Measurements from ENCODE around the gene U2SURP. TPM values are rescaled to one million over a fixed set of nuclear protein-coding genes. Genes with fewer than 3 reads are reported as not detected.
A peak's percentile ranks its signal among the peaks of the same experiment; 100 is the strongest.

U2SURP gene
- total RNA-seq: 83.9 TPM
- polyA plus RNA-seq (ENCODE audit: insufficient read depth in 1 of 8, insufficient read length in 8 of 8, low replicate concordance in 1 of 8): 10 to 100 TPM; 53.2 to 91.8 (median 75.5) TPM
- long read RNA-seq, donor 1, partial matches to known transcripts: 0 of 1 reads
- long read RNA-seq, donor 1, other reads (novel, unspliced or antisense): 0 of 1 reads
- long read RNA-seq, donor 2, partial matches to known transcripts: 0 of 1 reads
- long read RNA-seq, donor 2, other reads (novel, unspliced or antisense): 0 of 1 reads
- long read RNA-seq, donor 3, full-length matches to known transcripts: 11 of 11 reads
- long read RNA-seq, donor 3, partial matches to known transcripts: 0 of 11 reads
- long read RNA-seq, donor 3, other reads (novel, unspliced or antisense): 0 of 11 reads
- long read RNA-seq, donor 4, transcript U2SURP-215 (6 exons, 588 nt): major isoform, 5 of 5 reads
- long read RNA-seq, donor 4, partial matches to known transcripts: 0 of 5 reads
- long read RNA-seq, donor 4, other reads (novel, unspliced or antisense): 0 of 5 reads
- long read RNA-seq, donor 5, transcript U2SURP-215 (6 exons, 588 nt): major isoform, 10 of 35 reads
- long read RNA-seq, donor 5, partial matches to known transcripts: 24 of 35 reads
- long read RNA-seq, donor 5, other reads (novel, unspliced or antisense): 0 of 35 reads
- long read RNA-seq, donor 6, transcript U2SURP-215 (6 exons, 588 nt): major isoform, 8 of 8 reads
- long read RNA-seq, donor 6, partial matches to known transcripts: 0 of 8 reads
- long read RNA-seq, donor 6, other reads (novel, unspliced or antisense): 0 of 8 reads
- long read RNA-seq, donor 7, transcript U2SURP-215 (6 exons, 588 nt): major isoform, 14 of 17 reads
- long read RNA-seq, donor 7, partial matches to known transcripts: 0 of 17 reads
- long read RNA-seq, donor 7, other reads (novel, unspliced or antisense): 0 of 17 reads
- long read RNA-seq, donor 8, full-length matches to known transcripts: 8 of 22 reads
- long read RNA-seq, donor 8, partial matches to known transcripts: 14 of 22 reads
- long read RNA-seq, donor 8, other reads (novel, unspliced or antisense): 0 of 22 reads
- long read RNA-seq, donor 9, transcript U2SURP-215 (6 exons, 588 nt): major isoform, 8 of 9 reads
- long read RNA-seq, donor 9, partial matches to known transcripts: 0 of 9 reads
- long read RNA-seq, donor 9, other reads (novel, unspliced or antisense): 0 of 9 reads
- long read RNA-seq, donor 10, transcript U2SURP-215 (6 exons, 588 nt): major isoform, 18 of 51 reads
- long read RNA-seq, donor 10, partial matches to known transcripts: 29 of 51 reads
- long read RNA-seq, donor 10, other reads (novel, unspliced or antisense): 0 of 51 reads
- long read RNA-seq, donor 11, transcript U2SURP-215 (6 exons, 588 nt): major isoform, 8 of 8 reads
- long read RNA-seq, donor 11, partial matches to known transcripts: 0 of 8 reads
- long read RNA-seq, donor 11, other reads (novel, unspliced or antisense): 0 of 8 reads

- Histone ChIP-seq H3K36me3 (ENCODE audit: control insufficient read depth, insufficient read depth, low read length) (no peaks in the 10 kb centered on the region), H3K27ac (ENCODE audit: low read length) (peak within 1 kb of the TSS; percentile 98), H3K9me3 (replicated peaks; ENCODE audit: control insufficient read depth, low read depth, low read length) (no peaks in the 10 kb centered on the region), H3K27me3 (ENCODE audit: control insufficient read depth, insufficient read depth, low read length) (peaks cover 2% of the 10 kb centered on the region), H3K4me3 (ENCODE audit: low read length) (peak within 1 kb of the TSS; percentile 73), H3K4me1 (ENCODE audit: control insufficient read depth, insufficient read depth, low read length) (peaks cover 11% of the 10 kb centered on the region)
- under 1% methylated on average over 54 of the region's 55 CpGs for WGBS (ENCODE audit: insufficient coverage)
- DNase-seq: peak; percentile 100
Observed at GRCh38 chr3:143001369-143002082, at the start of gene U2SURP. TSS of gene U2SURP (plus strand) at chr3:143001570. CDS start at chr3:143001629, 59 bp downstream.

DNA sequence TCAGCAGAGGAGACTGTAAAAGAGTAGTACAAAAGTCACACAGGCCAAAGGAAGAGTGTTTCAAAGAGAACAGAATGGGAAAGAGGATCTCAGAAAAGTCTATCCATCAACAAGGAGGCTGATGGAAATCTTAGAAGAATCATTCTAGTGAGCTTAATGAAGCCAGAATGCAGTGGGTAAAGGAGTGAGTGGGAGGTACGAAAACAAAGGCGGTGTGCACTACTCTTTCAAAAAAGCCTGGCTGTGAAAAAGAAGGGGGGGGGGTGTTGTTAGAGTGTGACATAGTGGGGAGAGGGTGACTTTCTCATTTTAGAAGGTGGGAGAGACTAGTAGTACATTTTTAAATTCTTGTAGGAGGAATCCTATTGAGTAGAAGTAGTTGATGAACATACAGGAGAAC, 49.6 kb upstream of the U2SURP start:
- Histone ChIP-seq H3K4me3 (ENCODE audit: low read length) (no peak overlapping the region), H3K27me3 (ENCODE audit: control insufficient read depth, insufficient read depth, low read length) (peaks cover 19% of the 10 kb centered on the region), H3K36me3 (ENCODE audit: control insufficient read depth, insufficient read depth, low read length) (no peaks in the 10 kb centered on the region), H3K27ac (ENCODE audit: low read length) (no peak overlapping the region), H3K9me3 (replicated peaks; ENCODE audit: control insufficient read depth, low read depth, low read length) (no peaks in the 10 kb centered on the region), H3K4me1 (ENCODE audit: control insufficient read depth, insufficient read depth, low read length) (no peaks in the 10 kb centered on the region)
- no peak for DNase-seq
- 87% methylated on average over 2 of the region's 2 CpGs for WGBS (ENCODE audit: insufficient coverage)

GRCh38 chr3:142952272-142953193, 48.8 kb upstream of the U2SURP start:
- no peak for DNase-seq
- H3K9me3 ChIP-seq (replicated peaks; ENCODE audit: control insufficient read depth, low read depth, low read length): no peaks in the 10 kb centered on the region
- no peaks in the 10 kb centered on the region for H3K4me1 ChIP-seq (ENCODE audit: control insufficient read depth, insufficient read depth, low read length)
- no peaks in the 10 kb centered on the region for H3K36me3 ChIP-seq (ENCODE audit: control insufficient read depth, insufficient read depth, low read length)
- no peak overlapping the region for H3K4me3 ChIP-seq (ENCODE audit: low read length)
- no peak overlapping the region for H3K27ac ChIP-seq (ENCODE audit: low read length)
- WGBS (ENCODE audit: insufficient coverage): 45% methylated on average over 3 of the region's 8 CpGs
- peaks cover 12% of the 10 kb centered on the region for H3K27me3 ChIP-seq (ENCODE audit: control insufficient read depth, insufficient read depth, low read length)

DNA sequence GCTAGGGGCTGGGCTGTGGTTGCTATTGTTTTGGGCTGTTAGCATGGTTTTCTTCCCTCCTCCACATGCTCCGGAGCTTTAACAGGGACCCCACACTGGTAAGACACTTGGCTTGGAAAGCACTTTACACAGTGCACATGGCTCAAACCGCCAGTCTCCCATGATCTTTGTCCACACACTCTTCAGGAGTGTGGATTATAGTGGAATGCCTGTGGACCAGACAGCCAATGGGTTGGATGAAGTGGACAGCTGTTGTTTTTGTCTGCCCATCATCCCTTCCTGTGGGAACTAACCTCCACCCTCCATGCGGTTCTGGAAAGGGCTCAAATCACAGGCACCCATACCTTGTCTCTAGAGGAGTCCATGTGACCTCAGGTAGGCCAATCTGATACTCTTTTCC, 47.9 kb upstream of the U2SURP start:
- WGBS (ENCODE audit: insufficient coverage): 88% methylated on average over 1 of the region's 3 CpGs
- Histone ChIP-seq H3K9me3 (replicated peaks; ENCODE audit: control insufficient read depth, low read depth, low read length) (no peaks in the 10 kb centered on the region), H3K4me1 (ENCODE audit: control insufficient read depth, insufficient read depth, low read length) (no peaks in the 10 kb centered on the region), H3K27me3 (ENCODE audit: control insufficient read depth, insufficient read depth, low read length) (peaks cover 6% of the 10 kb centered on the region), H3K36me3 (ENCODE audit: control insufficient read depth, insufficient read depth, low read length) (no peaks in the 10 kb centered on the region), H3K4me3 (ENCODE audit: low read length) (no peak overlapping the region), H3K27ac (ENCODE audit: low read length) (no peak overlapping the region)
- DNase-seq: no peak

DNA sequence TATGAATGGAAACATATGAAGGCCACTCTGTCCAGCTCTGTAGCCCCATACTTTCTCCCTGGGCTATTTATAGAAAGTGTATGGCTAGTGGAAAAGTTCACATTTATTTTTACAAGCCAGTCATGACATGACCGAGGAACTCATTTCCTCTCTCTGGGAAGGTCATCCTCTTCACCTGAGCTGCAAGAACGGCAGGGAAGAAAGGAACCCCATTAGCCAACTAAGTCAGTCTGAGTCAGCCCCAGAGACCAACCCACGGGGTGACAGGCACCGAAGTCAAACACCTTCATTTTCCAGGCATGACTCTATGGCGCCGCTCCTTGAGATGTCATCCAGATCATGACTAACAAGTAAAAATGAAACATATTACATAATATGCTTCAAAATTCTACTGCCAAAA, 42.7 kb upstream of the U2SURP start:
- Histone ChIP-seq H3K27ac (ENCODE audit: low read length) (no peak overlapping the region), H3K36me3 (ENCODE audit: control insufficient read depth, insufficient read depth, low read length) (no peaks in the 10 kb centered on the region), H3K4me1 (ENCODE audit: control insufficient read depth, insufficient read depth, low read length) (no peaks in the 10 kb centered on the region), H3K4me3 (ENCODE audit: low read length) (no peak overlapping the region), H3K27me3 (ENCODE audit: control insufficient read depth, insufficient read depth, low read length) (peaks cover 28% of the 10 kb centered on the region), H3K9me3 (replicated peaks; ENCODE audit: control insufficient read depth, low read depth, low read length) (peaks cover 3% of the 10 kb centered on the region)
- 28% methylated on average over 2 of the region's 6 CpGs for WGBS (ENCODE audit: insufficient coverage)
- DNase-seq: no peak

- Histone ChIP-seq H3K4me1 (ENCODE audit: control insufficient read depth, insufficient read depth, low read length) (peaks cover 6% of the 10 kb centered on the region), H3K4me3 (ENCODE audit: low read length) (no peak overlapping the region), H3K9me3 (replicated peaks; ENCODE audit: control insufficient read depth, low read depth, low read length) (peaks cover 3% of the 10 kb centered on the region)
Observed at GRCh38 chr3:142960322-142960850, 41.0 kb upstream of the U2SURP start.

DNA sequence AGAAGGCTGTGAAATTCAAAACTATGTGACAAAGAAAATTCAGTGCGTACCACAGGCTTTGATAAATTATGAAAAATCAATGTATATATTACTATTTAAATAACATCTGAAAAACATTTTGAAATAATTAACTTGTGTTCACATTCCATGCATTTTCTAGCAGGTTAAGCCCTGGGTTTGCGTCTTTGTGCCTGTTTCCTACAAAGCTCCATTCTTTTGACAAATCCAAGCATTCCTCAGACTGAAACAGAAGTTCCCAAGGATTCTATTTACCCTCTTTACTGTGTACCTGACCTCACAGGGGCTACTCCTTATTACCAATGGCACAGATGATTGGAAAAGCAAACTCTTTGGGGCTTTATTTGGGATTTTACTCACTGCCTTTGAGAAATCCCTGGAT, 39.8 kb upstream of the U2SURP start:
- no peak for DNase-seq
- Histone ChIP-seq H3K4me3 (ENCODE audit: low read length) (no peak overlapping the region), H3K27ac (ENCODE audit: low read length) (no peak overlapping the region), H3K9me3 (replicated peaks; ENCODE audit: control insufficient read depth, low read depth, low read length) (peaks cover 3% of the 10 kb centered on the region), H3K36me3 (ENCODE audit: control insufficient read depth, insufficient read depth, low read length) (no peaks in the 10 kb centered on the region), H3K27me3 (ENCODE audit: control insufficient read depth, insufficient read depth, low read length) (peaks cover 46% of the 10 kb centered on the region), H3K4me1 (ENCODE audit: control insufficient read depth, insufficient read depth, low read length) (peaks cover 6% of the 10 kb centered on the region)
- WGBS (ENCODE audit: insufficient coverage): 67% methylated on average over 1 of the region's 2 CpGs

More at GRCh38 chr3:142960322-142960850, 41.0 kb upstream of the U2SURP start:
- no peak for DNase-seq
- H3K27ac ChIP-seq (ENCODE audit: low read length): no peak overlapping the region
- H3K36me3 ChIP-seq (ENCODE audit: control insufficient read depth, insufficient read depth, low read length): no peaks in the 10 kb centered on the region
- H3K27me3 ChIP-seq (ENCODE audit: control insufficient read depth, insufficient read depth, low read length): peaks cover 41% of the 10 kb centered on the region
- WGBS (ENCODE audit: insufficient coverage): no CpG with 5 or more reads among the region's 1 CpG

- Histone ChIP-seq H3K4me1 (ENCODE audit: control insufficient read depth, insufficient read depth, low read length) (peaks cover 6% of the 10 kb centered on the region), H3K9me3 (replicated peaks; ENCODE audit: control insufficient read depth, low read depth, low read length) (peaks cover 3% of the 10 kb centered on the region), H3K27ac (ENCODE audit: low read length) (no peak overlapping the region), H3K27me3 (ENCODE audit: control insufficient read depth, insufficient read depth, low read length) (peaks cover 48% of the 10 kb centered on the region), H3K36me3 (ENCODE audit: control insufficient read depth, insufficient read depth, low read length) (no peaks in the 10 kb centered on the region), H3K4me3 (ENCODE audit: low read length) (no peak overlapping the region)
- no peak for DNase-seq
- WGBS (ENCODE audit: insufficient coverage): 92% methylated on average over 19 of the region's 19 CpGs
Observed at GRCh38 chr3:142962175-142962519, 39.2 kb upstream of the U2SURP start.
